GM23338 (cell line): ENCODE measurements around the gene ALDH3A2. TPM values are rescaled to one million over a fixed set of nuclear protein-coding genes. Genes with fewer than 3 reads are reported as not detected.

Experiments used
- ATAC-seq: fragments of 200-7000 bp; cut with Tn5 transposase; 3 replicates; pipeline ENCODE4 v1.9.1; 2020
- DNase-seq: peaks from one replicate; pipeline ENCODE4 v3.0.0-alpha.2; 2015; ENCODE audit warnings: low spot score
- H2AFZ ChIP-seq: fragments of 200-600 bp; sonication (generic); 2 replicates; pipeline ENCODE4 v1.8.0; 2016; ENCODE audit warnings: antibody characterized with exemption, mild to moderate bottlenecking, moderate library complexity
- H3F3A ChIP-seq: fragments of 200-600 bp; sonication (generic); replicated peaks from 2 replicates; pipeline ENCODE4 v1.8.0; 2017; ENCODE audit warnings: antibody characterized with exemption, mixed run types, low read depth
- H3K27ac ChIP-seq: fragments of 200-600 bp; sonication (generic); 2 replicates; pipeline ENCODE4 v1.6.1; 2016; ENCODE audit warnings: low read depth
- H3K27me3 ChIP-seq: fragments of 200-600 bp; sonication (generic); 2 replicates; pipeline ENCODE4 v1.8.0; 2016; ENCODE audit warnings: mild to moderate bottlenecking, mixed run types, moderate library complexity; ENCODE audit not compliant: insufficient read depth
- H3K36me3 ChIP-seq: fragments of 200-600 bp; sonication (generic); 2 replicates; pipeline ENCODE4 v1.8.0; 2016; ENCODE audit warnings: mild to moderate bottlenecking; ENCODE audit not compliant: insufficient read depth
- H3K4me1 ChIP-seq: fragments of 200-600 bp; sonication (generic); 2 replicates; pipeline ENCODE4 v1.8.0; 2016; ENCODE audit warnings: mild to moderate bottlenecking, moderate library complexity; ENCODE audit not compliant: insufficient read depth
- H3K4me2 ChIP-seq: fragments of 200-600 bp; sonication (generic); 2 replicates; pipeline ENCODE4 v1.7.1; 2017; ENCODE audit warnings: mixed run types
- H3K4me3 ChIP-seq: fragments of 200-600 bp; sonication (generic); 2 replicates; pipeline ENCODE4 v1.6.1; 2016; ENCODE audit warnings: mixed run types
- H3K79me2 ChIP-seq: fragments of 200-600 bp; sonication (generic); replicated peaks from 2 replicates; pipeline ENCODE4 v1.8.0; 2017; ENCODE audit warnings: mild to moderate bottlenecking; ENCODE audit not compliant: insufficient read depth
- H3K9me2 ChIP-seq: fragments of 200-600 bp; sonication (generic); 2 replicates; pipeline ENCODE4 v1.8.0; 2017; ENCODE audit not compliant: insufficient read depth
- H4K20me1 ChIP-seq: fragments of 200-600 bp; sonication (generic); replicated peaks from 2 replicates; pipeline ENCODE4 v1.8.0; 2017; ENCODE audit warnings: mild to moderate bottlenecking; ENCODE audit not compliant: insufficient read depth
- H3K27ac Mint-ChIP-seq: 2 replicates; pipeline ENCODE4 v1.8.0; 2020; ENCODE audit warnings: inconsistent platforms, mild to moderate bottlenecking, moderate library complexity, mixed read lengths
- H3K27me3 Mint-ChIP-seq: 3 replicates; pipeline ENCODE4 v1.8.0; 2022; ENCODE audit warnings: low read depth, mild to moderate bottlenecking, moderate library complexity, mixed read lengths, inconsistent platforms; ENCODE audit not compliant: insufficient read depth, poor library complexity
- H3K36me3 Mint-ChIP-seq: 3 replicates; pipeline ENCODE4 v1.8.0; 2021; ENCODE audit warnings: low read depth, mild to moderate bottlenecking, inconsistent platforms, moderate library complexity, mixed read lengths
- H3K4me1 Mint-ChIP-seq: 3 replicates; pipeline ENCODE4 v1.8.0; 2020; ENCODE audit warnings: mild to moderate bottlenecking, inconsistent platforms, mixed read lengths
- H3K4me3 Mint-ChIP-seq: 3 replicates; pipeline ENCODE4 v1.8.0; 2021; ENCODE audit warnings: moderate library complexity, mild to moderate bottlenecking, inconsistent platforms, mixed read lengths
- H3K9me3 Mint-ChIP-seq: 3 replicates; pipeline ENCODE4 v1.8.0; 2020; ENCODE audit warnings: moderate library complexity, mild to moderate bottlenecking, inconsistent platforms, mixed read lengths
- CREB1 ChIP-seq: fragments of 250-450 bp; sonication (Bioruptor Pico); IDR thresholded peaks from 2 replicates; pipeline ENCODE4 v1.5.0; 2020; ENCODE audit warnings: low read depth, mild to moderate bottlenecking, moderate library complexity
- EZH2 ChIP-seq: fragments of 200-600 bp; sonication (generic); IDR thresholded peaks from one replicate; pipeline ENCODE4 v1.8.0; 2017; ENCODE audit warnings: antibody characterized with exemption, mild to moderate bottlenecking, low read depth; ENCODE audit not compliant: unreplicated experiment
- EZH2phosphoT487 ChIP-seq: fragments of 200-600 bp; sonication (generic); IDR thresholded peaks from one replicate; pipeline ENCODE4 v1.8.1; 2018; ENCODE audit warnings: antibody characterized with exemption; ENCODE audit not compliant: unreplicated experiment
- JUNB ChIP-seq: IDR thresholded peaks from one replicate; pipeline ENCODE4 v1.6.1; 2016; ENCODE audit warnings: antibody characterized with exemption; ENCODE audit not compliant: unreplicated experiment
- NANOG ChIP-seq: IDR thresholded peaks from 2 replicates; pipeline ENCODE4 v1.6.1; 2016; ENCODE audit warnings: antibody characterized with exemption, borderline replicate concordance
- POLR2AphosphoS5 ChIP-seq: IDR thresholded peaks from 2 replicates; pipeline ENCODE4 v1.6.1; 2016; ENCODE audit warnings: antibody characterized with exemption, low read depth
- STAT1 ChIP-seq: IDR thresholded peaks from one replicate; pipeline ENCODE4 v1.6.1; 2016; ENCODE audit warnings: antibody characterized with exemption; ENCODE audit not compliant: unreplicated experiment
- ZNF114 ChIP-seq: fragments of 250-450 bp; sonication (Bioruptor Pico); IDR thresholded peaks from 2 replicates; pipeline ENCODE4 v1.5.0; 2020; ENCODE audit warnings: mild to moderate bottlenecking, moderate library complexity
- ZNF331 ChIP-seq: fragments of 250-450 bp; sonication (Bioruptor Pico); IDR thresholded peaks from 2 replicates; pipeline ENCODE4 v1.5.0; 2020; ENCODE audit warnings: low read depth, mild to moderate bottlenecking, moderate library complexity
- ZNF462 ChIP-seq: fragments of 250-450 bp; sonication (Bioruptor Pico); IDR thresholded peaks from 2 replicates; pipeline ENCODE4 v1.5.0; 2020; ENCODE audit warnings: mild to moderate bottlenecking, moderate library complexity
- polyA plus RNA-seq: library from polyadenylated mRNA; unstranded; fragments of >200 nt; fragmentation: Nextera tagmentation; extraction: Ambion mirVana; gene quantifications from 2 replicates; pipeline ENCODE4 v1.2.1, GENCODE V29; 2016
- total RNA-seq: library from RNA; depleted of rRNA; stranded (reverse); fragments of >200 nt; shearing (Covaris generic); gene quantifications from 2 replicates; pipeline ENCODE4 v1.2.3, GENCODE V29; 2014
- TF ChIP-seq, protein P1 (sequence below): IDR thresholded peaks from one replicate; pipeline ENCODE4 v1.6.1; 2018; ENCODE audit warnings: antibody characterized with exemption; ENCODE audit not compliant: unreplicated experiment

Gene ALDH3A2
- total and polyA plus RNA-seq, 2 experiments from 2014 or later, result 31.3 to 159 TPM

DNA sequence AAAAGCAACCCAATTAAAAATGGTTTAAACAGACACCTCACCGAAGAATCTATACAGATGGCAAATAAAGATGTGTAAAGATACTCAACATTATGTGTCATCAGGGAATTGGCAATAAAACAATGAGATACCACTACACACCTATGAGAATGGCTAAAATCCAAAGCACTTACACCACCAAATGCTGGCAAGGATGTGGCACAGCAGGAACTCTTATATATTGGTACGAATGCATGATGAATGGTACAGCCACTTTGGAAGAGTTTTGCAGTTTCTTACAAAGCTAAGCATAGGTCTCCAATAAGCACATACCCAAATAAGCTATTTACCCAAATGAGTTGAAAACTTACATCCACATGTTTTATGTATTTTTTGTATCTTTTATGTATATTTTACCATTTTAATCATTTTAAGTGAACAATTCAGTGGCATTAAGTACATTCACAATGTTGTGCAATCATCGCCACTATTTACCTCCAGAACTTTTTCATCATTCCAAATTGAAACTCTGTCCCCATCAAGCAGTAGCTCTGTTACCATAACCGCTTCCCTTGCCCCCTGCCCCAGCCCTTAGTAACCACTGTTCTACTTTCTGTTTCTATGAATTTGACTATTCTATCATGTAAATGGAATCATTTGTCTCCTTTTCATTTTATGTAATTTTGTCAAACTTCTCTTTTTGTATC, 6.7 kb upstream of the ALDH3A2 start:
- Histone ChIP-seq H3K79me2 (no peaks in the 10 kb centered on the region), H3K4me2 (peak overlapping the region; percentile 46), H3K36me3 (no peaks in the 10 kb centered on the region), H3F3A (no peaks in the 10 kb centered on the region), H3K4me1 (peaks cover 32% of the 10 kb centered on the region), H2AFZ (no peak overlapping the region), H3K27me3 (peaks cover 17% of the 10 kb centered on the region), H3K9me2 (no peaks in the 10 kb centered on the region; the same call in 1 of the 2 replicates), H3K27ac (no peak overlapping the region), H4K20me1 (no peaks in the 10 kb centered on the region), H3K4me3 (no peak overlapping the region)
- H3K4me1 Mint-ChIP-seq, result peaks cover 33% of the 10 kb centered on the region
- no peaks in the 10 kb centered on the region for H3K9me3 Mint-ChIP-seq
- H3K27ac Mint-ChIP-seq, result no peak overlapping the region
- DNase-seq (no peak), ATAC-seq (no peak)
- no peaks in the 10 kb centered on the region for H3K36me3 Mint-ChIP-seq
- peak overlapping the region; percentile 1; the same call in 1 of the 3 replicates for H3K4me3 Mint-ChIP-seq
- H3K27me3 Mint-ChIP-seq, result peaks cover 10% of the 10 kb centered on the region
- TF ChIP-seq EZH2phosphoT487 (no peak), POLR2AphosphoS5 (no peak), ZNF331 (no peak), STAT1 (no peak)

DNA sequence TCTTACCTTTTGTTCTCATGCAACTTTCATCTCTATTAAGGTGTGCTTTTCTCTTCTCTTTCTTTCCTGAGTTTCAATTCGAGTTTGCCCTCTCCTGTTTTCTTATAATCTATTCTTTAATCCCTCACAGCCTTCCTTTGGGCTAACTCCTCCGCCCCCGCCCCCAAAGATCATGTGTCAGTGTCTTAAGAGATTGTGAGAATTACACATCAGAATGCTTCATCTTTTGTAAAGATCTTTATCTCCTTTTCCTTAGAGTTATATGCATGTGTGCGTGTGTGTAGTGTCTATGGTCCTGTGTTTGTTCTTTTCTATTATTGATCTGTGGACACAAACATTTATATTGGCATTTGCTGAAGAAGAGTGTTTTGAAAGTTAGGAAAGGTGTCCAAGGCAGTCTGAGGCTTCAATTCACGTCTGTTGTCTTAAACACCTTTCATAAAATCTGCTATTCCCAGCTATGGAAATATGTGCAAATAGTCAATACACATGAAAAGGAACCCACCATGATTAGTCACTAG, 6.1 kb upstream of the ALDH3A2 start:
- Histone ChIP-seq H4K20me1 (no peaks in the 10 kb centered on the region), H3K9me2 (no peaks in the 10 kb centered on the region; the same call in 1 of the 2 replicates), H3K27ac (no peak overlapping the region), H2AFZ (no peak overlapping the region), H3K27me3 (peaks cover 17% of the 10 kb centered on the region), H3K4me3 (no peak overlapping the region), H3K4me2 (no peak overlapping the region), H3K4me1 (peaks cover 38% of the 10 kb centered on the region), H3F3A (peaks cover under 1% of the 10 kb centered on the region; the same call in 1 of the 2 replicates), H3K36me3 (no peaks in the 10 kb centered on the region), H3K79me2 (no peaks in the 10 kb centered on the region)
- Mint-ChIP-seq H3K36me3 (no peaks in the 10 kb centered on the region), H3K4me3 (peak overlapping the region; percentile 1; the same call in 1 of the 3 replicates), H3K9me3 (no peaks in the 10 kb centered on the region), H3K27me3 (peaks cover 10% of the 10 kb centered on the region), H3K4me1 (peaks cover 39% of the 10 kb centered on the region), H3K27ac (no peak overlapping the region)
- no peak for ATAC-seq
- no peak for DNase-seq
- TF ChIP-seq, protein P1, sequence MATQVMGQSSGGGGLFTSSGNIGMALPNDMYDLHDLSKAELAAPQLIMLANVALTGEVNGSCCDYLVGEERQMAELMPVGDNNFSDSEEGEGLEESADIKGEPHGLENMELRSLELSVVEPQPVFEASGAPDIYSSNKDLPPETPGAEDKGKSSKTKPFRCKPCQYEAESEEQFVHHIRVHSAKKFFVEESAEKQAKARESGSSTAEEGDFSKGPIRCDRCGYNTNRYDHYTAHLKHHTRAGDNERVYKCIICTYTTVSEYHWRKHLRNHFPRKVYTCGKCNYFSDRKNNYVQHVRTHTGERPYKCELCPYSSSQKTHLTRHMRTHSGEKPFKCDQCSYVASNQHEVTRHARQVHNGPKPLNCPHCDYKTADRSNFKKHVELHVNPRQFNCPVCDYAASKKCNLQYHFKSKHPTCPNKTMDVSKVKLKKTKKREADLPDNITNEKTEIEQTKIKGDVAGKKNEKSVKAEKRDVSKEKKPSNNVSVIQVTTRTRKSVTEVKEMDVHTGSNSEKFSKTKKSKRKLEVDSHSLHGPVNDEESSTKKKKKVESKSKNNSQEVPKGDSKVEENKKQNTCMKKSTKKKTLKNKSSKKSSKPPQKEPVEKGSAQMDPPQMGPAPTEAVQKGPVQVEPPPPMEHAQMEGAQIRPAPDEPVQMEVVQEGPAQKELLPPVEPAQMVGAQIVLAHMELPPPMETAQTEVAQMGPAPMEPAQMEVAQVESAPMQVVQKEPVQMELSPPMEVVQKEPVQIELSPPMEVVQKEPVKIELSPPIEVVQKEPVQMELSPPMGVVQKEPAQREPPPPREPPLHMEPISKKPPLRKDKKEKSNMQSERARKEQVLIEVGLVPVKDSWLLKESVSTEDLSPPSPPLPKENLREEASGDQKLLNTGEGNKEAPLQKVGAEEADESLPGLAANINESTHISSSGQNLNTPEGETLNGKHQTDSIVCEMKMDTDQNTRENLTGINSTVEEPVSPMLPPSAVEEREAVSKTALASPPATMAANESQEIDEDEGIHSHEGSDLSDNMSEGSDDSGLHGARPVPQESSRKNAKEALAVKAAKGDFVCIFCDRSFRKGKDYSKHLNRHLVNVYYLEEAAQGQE, result no peak
- TF ChIP-seq EZH2, result no peak
- no peak for TF ChIP-seq POLR2AphosphoS5
- TF ChIP-seq EZH2phosphoT487, result no peak
- TF ChIP-seq CREB1, result no peak
- TF ChIP-seq JUNB, result no peak
- TF ChIP-seq ZNF462 (CRISPR knock-in tag), result no peak
- TF ChIP-seq NANOG, result no peak
- no peak for TF ChIP-seq ZNF114
- no peak for TF ChIP-seq STAT1
